IMR-90 (cell line): ENCODE measurements around the gene GYS1.

Source experiments
- CEBPB ChIP-seq: IDR thresholded peaks from 2 replicates; pipeline ENCODE4 v1.6.1; 2012; ENCODE audit warnings: low read depth, low read length, improper control_type of control experiment
- MAFK ChIP-seq: IDR thresholded peaks from 2 replicates; pipeline ENCODE4 v1.6.1; 2012; ENCODE audit warnings: low read depth, low read length, improper control_type of control experiment
- RAD21 ChIP-seq: IDR thresholded peaks from 2 replicates; pipeline ENCODE4 v1.6.1; 2012; ENCODE audit warnings: low read length, improper control_type of control experiment
- RCOR1 ChIP-seq: IDR thresholded peaks from 2 replicates; pipeline ENCODE4 v1.6.1; 2012; ENCODE audit warnings: mild to moderate bottlenecking, low read length, improper control_type of control experiment; ENCODE audit not compliant: insufficient replicate concordance
- RFX5 ChIP-seq: IDR thresholded peaks from 2 replicates; pipeline ENCODE4 v1.8.0; 2012; ENCODE audit warnings: low read depth, mild to moderate bottlenecking, low read length, moderate library complexity
- TF ChIP-seq, protein P1 (sequence below): conservative IDR thresholded peaks from 2 replicates; pipeline ENCODE4 v1.5.1; 2012; ENCODE audit warnings: mild to moderate bottlenecking, low read depth, low read length, improper control_type of control experiment

GRCh38 chr19:48969276-48970138, 23.6 kb downstream of the GYS1 start:
- TF ChIP-seq, protein P1, sequence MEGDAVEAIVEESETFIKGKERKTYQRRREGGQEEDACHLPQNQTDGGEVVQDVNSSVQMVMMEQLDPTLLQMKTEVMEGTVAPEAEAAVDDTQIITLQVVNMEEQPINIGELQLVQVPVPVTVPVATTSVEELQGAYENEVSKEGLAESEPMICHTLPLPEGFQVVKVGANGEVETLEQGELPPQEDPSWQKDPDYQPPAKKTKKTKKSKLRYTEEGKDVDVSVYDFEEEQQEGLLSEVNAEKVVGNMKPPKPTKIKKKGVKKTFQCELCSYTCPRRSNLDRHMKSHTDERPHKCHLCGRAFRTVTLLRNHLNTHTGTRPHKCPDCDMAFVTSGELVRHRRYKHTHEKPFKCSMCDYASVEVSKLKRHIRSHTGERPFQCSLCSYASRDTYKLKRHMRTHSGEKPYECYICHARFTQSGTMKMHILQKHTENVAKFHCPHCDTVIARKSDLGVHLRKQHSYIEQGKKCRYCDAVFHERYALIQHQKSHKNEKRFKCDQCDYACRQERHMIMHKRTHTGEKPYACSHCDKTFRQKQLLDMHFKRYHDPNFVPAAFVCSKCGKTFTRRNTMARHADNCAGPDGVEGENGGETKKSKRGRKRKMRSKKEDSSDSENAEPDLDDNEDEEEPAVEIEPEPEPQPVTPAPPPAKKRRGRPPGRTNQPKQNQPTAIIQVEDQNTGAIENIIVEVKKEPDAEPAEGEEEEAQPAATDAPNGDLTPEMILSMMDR = no peak
- TF ChIP-seq CEBPB (no peak), RFX5 (no peak), RAD21 (no peak), RCOR1 (no peak), MAFK (no peak)
